Caco-2 (cell line): ENCODE data around the gene TXNDC16. TPM values are rescaled to one million over a fixed set of nuclear protein-coding genes. Genes with fewer than 3 reads are reported as not detected.
A peak's percentile ranks its signal among the peaks of the same experiment; 100 is the strongest.

Source experiments
- BruUV-seq: library from RNA; stranded (reverse); fragments of 400-500 nt; replicated peaks from 2 replicates; lab custom pipeline; 2021; lab: Mats Ljungman, UMichigan
- CTCF ChIA-PET: fragments of 300-600 bp; sonication (Branson Sonifier 250); formaldehyde crosslinking; loops from one replicate; lab custom pipeline; 2022; ENCODE audit warnings: antibody characterized with exemption; lab: Charles Lee
- POLR2A ChIA-PET: fragments of 300-600 bp; sonication (Branson Sonifier 250); formaldehyde crosslinking; loops from one replicate; lab custom pipeline; 2022; ENCODE audit warnings: antibody characterized with exemption; lab: Charles Lee
- DNase-seq, 2 experiments: peaks; one replicate each; pipeline versions ENCODE4 v3.0.0 to v3.0.0-alpha.2; 2020 to 2022
- H3K27me3 ChIP-seq: replicated peaks from 2 replicates; pipeline ENCODE4 v1.6.0; 2011; ENCODE audit warnings: low read length; ENCODE audit not compliant: control insufficient read depth, insufficient read depth
- H3K36me3 ChIP-seq: 2 replicates; pipeline ENCODE4 v1.5.1; 2011; ENCODE audit warnings: low read length; ENCODE audit not compliant: control insufficient read depth, insufficient read depth
- H3K4me1 ChIP-seq: fragments of 250-450 bp; sonication (Bioruptor Pico); 2 replicates; pipeline ENCODE4 v1.5.1; 2020; ENCODE audit warnings: mild to moderate bottlenecking
- H3K4me3 ChIP-seq: 2 replicates; pipeline ENCODE4 v1.5.1; 2011; ENCODE audit warnings: low read depth, mild to moderate bottlenecking, control low read depth, low read length
- H3K9me3 ChIP-seq: fragments of 250-450 bp; sonication (Bioruptor Pico); 2 replicates; pipeline ENCODE4 v1.5.1; 2020; ENCODE audit warnings: mild to moderate bottlenecking, moderate library complexity
- H3K27ac Mint-ChIP-seq: one replicate; pipeline ENCODE4 v1.8.0; 2022; ENCODE audit warnings: mixed read lengths; ENCODE audit not compliant: unreplicated experiment
- H3K27me3 Mint-ChIP-seq: one replicate; pipeline ENCODE4 v1.8.0; 2022; ENCODE audit warnings: mixed read lengths; ENCODE audit not compliant: insufficient read depth, unreplicated experiment
- H3K36me3 Mint-ChIP-seq: one replicate; pipeline ENCODE4 v1.8.0; 2022; ENCODE audit warnings: mild to moderate bottlenecking, mixed read lengths; ENCODE audit not compliant: insufficient read depth, unreplicated experiment
- H3K4me1 Mint-ChIP-seq: one replicate; pipeline ENCODE4 v1.8.0; 2022; ENCODE audit warnings: low read depth, mixed read lengths; ENCODE audit not compliant: unreplicated experiment
- H3K4me3 Mint-ChIP-seq: one replicate; pipeline ENCODE4 v1.8.0; 2022; ENCODE audit warnings: mild to moderate bottlenecking, moderate library complexity, mixed read lengths; ENCODE audit not compliant: unreplicated experiment
- H3K9me3 Mint-ChIP-seq: one replicate; pipeline ENCODE4 v1.8.0; 2022; ENCODE audit warnings: mixed read lengths; ENCODE audit not compliant: unreplicated experiment
- intact Hi-C: fragments of 100-400 bp; cut with micrococcal nuclease; formaldehyde crosslinking; loops from one replicate; pipeline ENCODE4 v1.10.0; 2022; ENCODE audit not compliant: unreplicated experiment
- total RNA-seq: library from RNA; stranded (reverse); gene quantifications from 2 replicates; pipeline ENCODE4 v1.2.3, GENCODE V29; 2022
- TF ChIP-seq, protein P1 (sequence below), 2 experiments: fragments of 200-600 bp in 1 of 2; IDR thresholded peaks; 1 replicate in 1 of 2; 2 replicates in 1 of 2; pipeline versions ENCODE4 v1.5.1 to v1.8.0; 2011 to 2022; ENCODE audit warnings: antibody characterized with exemption in 1 of 2, control low read depth in 1 of 2, inconsistent platforms in 1 of 2, low read depth in 1 of 2, low read length in 1 of 2, mild to moderate bottlenecking in 1 of 2, moderate library complexity in 1 of 2; ENCODE audit not compliant: insufficient read depth in 1 of 2, severe bottlenecking in 1 of 2, unreplicated experiment in 1 of 2

TXNDC16 gene
- total RNA-seq, 1 experiment from 2014 or later, result 6.6 TPM

DNA sequence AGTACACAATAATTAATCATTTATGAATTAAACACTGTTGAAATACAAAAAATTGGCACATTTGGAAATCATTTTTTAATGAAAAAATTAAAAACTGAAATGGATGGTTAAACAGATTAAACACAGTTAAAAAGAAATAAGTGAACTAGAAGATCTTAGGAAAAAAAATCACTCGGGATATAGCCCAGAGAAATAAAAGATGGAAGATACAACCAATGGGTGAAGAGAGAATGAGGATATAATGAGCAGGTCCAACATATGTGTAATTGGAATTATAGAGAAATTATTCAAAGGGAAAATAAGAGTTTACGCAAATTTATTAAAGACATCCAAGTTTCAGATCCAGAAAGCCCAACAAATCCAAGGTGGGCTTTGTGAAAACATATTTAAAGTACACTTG, 6.4 kb upstream of the TXNDC16 start:
- Mint-ChIP-seq H3K4me3 (no peak overlapping the region), H3K36me3 (no peaks in the 10 kb centered on the region), H3K27ac (no peak overlapping the region), H3K27me3 (no peaks in the 10 kb centered on the region), H3K4me1 (peaks cover 7% of the 10 kb centered on the region), H3K9me3 (no peaks in the 10 kb centered on the region)
- BruUV-seq, result no TSS peak
- Histone ChIP-seq H3K4me3 (no peak overlapping the region), H3K27me3 (no peaks in the 10 kb centered on the region), H3K4me1 (peaks cover 7% of the 10 kb centered on the region; the same call in 1 of the 2 replicates), H3K36me3 (no peaks in the 10 kb centered on the region), H3K9me3 (0 out of 2 replicates have a peak, but pooled peaks cover 4% of the 10 kb centered on the region)
- TF ChIP-seq, protein P1, sequence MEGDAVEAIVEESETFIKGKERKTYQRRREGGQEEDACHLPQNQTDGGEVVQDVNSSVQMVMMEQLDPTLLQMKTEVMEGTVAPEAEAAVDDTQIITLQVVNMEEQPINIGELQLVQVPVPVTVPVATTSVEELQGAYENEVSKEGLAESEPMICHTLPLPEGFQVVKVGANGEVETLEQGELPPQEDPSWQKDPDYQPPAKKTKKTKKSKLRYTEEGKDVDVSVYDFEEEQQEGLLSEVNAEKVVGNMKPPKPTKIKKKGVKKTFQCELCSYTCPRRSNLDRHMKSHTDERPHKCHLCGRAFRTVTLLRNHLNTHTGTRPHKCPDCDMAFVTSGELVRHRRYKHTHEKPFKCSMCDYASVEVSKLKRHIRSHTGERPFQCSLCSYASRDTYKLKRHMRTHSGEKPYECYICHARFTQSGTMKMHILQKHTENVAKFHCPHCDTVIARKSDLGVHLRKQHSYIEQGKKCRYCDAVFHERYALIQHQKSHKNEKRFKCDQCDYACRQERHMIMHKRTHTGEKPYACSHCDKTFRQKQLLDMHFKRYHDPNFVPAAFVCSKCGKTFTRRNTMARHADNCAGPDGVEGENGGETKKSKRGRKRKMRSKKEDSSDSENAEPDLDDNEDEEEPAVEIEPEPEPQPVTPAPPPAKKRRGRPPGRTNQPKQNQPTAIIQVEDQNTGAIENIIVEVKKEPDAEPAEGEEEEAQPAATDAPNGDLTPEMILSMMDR (IDR thresholded peaks at IDR 0.05; ENCODE audit: insufficient read depth in 1 of 2, low read depth in 1 of 2, low read length in 1 of 2, severe bottlenecking in 1 of 2, unreplicated experiment in 1 of 2), result no peak
- no peak for DNase-seq
- intact Hi-C loops, result loop anchor here (10.0 kb wide), 2 partner anchors 106 to 136 kb away; partner anchors contain the start of gene ERO1A
- ChIA-PET POLR2A (no interaction called here), CTCF (no interaction called here)

DNA sequence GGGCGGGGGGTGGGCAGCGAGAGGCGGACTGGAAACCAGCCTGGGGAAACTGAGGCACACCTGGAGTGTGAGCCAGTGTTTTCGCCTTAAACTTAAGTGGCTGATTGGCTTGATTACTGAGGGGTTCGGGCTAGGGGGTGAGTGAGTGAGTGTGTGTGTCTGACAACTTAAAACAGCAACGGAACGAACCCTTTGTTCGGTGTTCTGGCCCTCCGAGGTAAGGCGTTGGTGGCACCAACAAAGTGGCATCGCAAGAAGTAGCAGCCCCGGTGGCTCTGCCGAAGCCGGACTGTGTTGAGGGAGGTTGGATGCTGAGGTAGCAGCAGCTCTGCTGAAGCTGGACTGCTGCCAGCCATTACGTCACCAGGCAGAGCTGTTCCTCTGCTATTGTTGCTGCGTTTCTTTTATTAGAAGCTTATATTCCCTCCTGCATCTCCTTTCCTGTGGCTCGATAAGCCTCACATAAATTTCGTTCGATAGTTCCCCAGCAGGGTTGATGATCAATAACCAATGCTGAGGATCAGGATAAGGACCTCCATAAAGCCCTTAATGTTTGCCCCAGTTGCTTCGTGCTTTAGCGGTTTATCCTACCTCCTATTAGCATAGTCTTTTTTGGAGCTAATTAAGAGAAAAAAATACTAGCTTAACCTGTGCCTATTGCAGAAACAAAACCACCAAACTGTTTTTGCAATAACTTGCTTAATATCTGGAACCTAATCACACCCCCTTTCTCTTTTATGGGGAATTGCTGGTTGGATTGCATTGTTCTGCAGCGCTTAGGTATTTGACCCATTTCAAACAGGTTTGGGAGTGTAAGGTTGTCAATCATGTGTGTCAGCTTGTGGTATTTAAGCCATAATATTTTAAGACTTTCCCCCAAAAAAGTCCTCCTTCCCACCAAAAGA, 1.6 kb upstream of the TXNDC16 start:
- peak overlapping the region; percentile 92 for H3K4me3 Mint-ChIP-seq
- ChIA-PET POLR2A (interaction anchor here (0.5 kb wide), 1 partner anchor 201 kb away, joined by 3 read pairs; no protein-coding TSS in a partner anchor), CTCF (interaction anchor here (0.6 kb wide), 1 partner anchor 509 kb away, joined by 7 read pairs; no protein-coding TSS in a partner anchor)
- H3K36me3 Mint-ChIP-seq, result peaks cover 15% of the 10 kb centered on the region
- Histone ChIP-seq H3K4me3 (peak overlapping the region; percentile 74), H3K9me3 (0 out of 2 replicates have a peak, but pooled peaks cover 4% of the 10 kb centered on the region), H3K36me3 (no peaks in the 10 kb centered on the region), H3K27me3 (no peaks in the 10 kb centered on the region), H3K4me1 (peaks cover 7% of the 10 kb centered on the region; the same call in 1 of the 2 replicates)
- TF ChIP-seq, protein P1 (IDR thresholded peaks at IDR 0.05; ENCODE audit: insufficient read depth in 1 of 2, low read depth in 1 of 2, low read length in 1 of 2, severe bottlenecking in 1 of 2, unreplicated experiment in 1 of 2), result no peak
- H3K27me3 Mint-ChIP-seq, result no peaks in the 10 kb centered on the region
- H3K9me3 Mint-ChIP-seq, result no peaks in the 10 kb centered on the region
- intact Hi-C loops, result loop anchor here (10.0 kb wide), 2 partner anchors 111 to 141 kb away; partner anchors contain the start of gene ERO1A
- H3K4me1 Mint-ChIP-seq, result peaks cover 16% of the 10 kb centered on the region
- peak; percentile 50 to 55 for DNase-seq
- TSS peak; percentile 39 for BruUV-seq
- H3K27ac Mint-ChIP-seq, result peak overlapping the region; percentile 83

DNA sequence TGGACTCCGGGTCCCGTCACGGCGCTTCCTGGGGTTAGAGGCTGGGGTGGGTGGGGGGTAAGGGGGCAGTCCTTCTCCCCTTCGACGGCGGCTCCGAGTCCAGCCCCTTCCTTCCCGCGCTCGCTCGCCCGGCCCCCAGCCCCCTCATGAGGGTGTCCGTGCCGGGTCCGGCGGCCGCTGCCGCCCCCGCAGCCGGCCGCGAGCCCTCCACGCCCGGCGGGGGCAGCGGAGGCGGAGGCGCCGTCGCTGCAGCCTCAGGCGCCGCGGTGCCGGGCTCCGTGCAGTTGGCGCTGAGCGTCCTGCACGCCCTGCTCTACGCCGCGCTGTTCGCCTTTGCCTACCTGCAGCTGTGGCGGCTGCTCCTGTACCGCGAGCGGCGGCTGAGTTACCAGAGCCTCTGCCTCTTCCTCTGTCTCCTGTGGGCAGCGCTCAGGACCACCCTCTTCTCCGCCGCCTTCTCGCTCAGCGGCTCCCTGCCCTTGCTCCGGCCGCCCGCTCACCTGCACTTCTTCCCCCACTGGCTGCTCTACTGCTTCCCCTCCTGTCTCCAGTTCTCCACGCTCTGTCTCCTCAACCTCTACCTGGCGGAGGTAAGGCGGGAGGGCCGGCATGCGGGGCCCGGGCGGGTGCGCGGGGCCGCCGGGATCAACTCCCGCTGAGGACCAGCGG, 831 bp upstream of the TXNDC16 start:
- peak overlapping the region; percentile 92 for H3K4me3 Mint-ChIP-seq
- peaks cover 7% of the 10 kb centered on the region; the same call in 1 of the 2 replicates for H3K4me1 ChIP-seq
- no peaks in the 10 kb centered on the region for H3K27me3 Mint-ChIP-seq
- TF ChIP-seq, protein P1 (IDR thresholded peaks at IDR 0.05; ENCODE audit: insufficient read depth in 1 of 2, low read depth in 1 of 2, low read length in 1 of 2, severe bottlenecking in 1 of 2, unreplicated experiment in 1 of 2), result no peak
- intact Hi-C loops, result loop anchor here (10.0 kb wide), 2 partner anchors 112 to 142 kb away; partner anchors contain the start of gene ERO1A
- no TSS peak for BruUV-seq
- no peaks in the 10 kb centered on the region for H3K27me3 ChIP-seq
- peak in 1 of 2 experiments; percentile 52 for DNase-seq
- H3K4me3 ChIP-seq, result peak overlapping the region; percentile 74
- H3K9me3 Mint-ChIP-seq, result no peaks in the 10 kb centered on the region
- POLR2A ChIA-PET, result interaction anchor here (0.6 to 1.3 kb wide), 8 partner anchors 11 to 972 kb away, joined by 3 to 10 read pairs (median 5); partner anchors contain the start of gene STYX
- CTCF ChIA-PET, result interaction anchor here (0.6 kb wide), 1 partner anchor 23 kb away, joined by 4 read pairs; no protein-coding TSS in a partner anchor
- peak overlapping the region; percentile 83 for H3K27ac Mint-ChIP-seq
- H3K9me3 ChIP-seq, result no peaks in the 10 kb centered on the region
- no peaks in the 10 kb centered on the region for H3K36me3 ChIP-seq
- peaks cover 16% of the 10 kb centered on the region for H3K4me1 Mint-ChIP-seq
- H3K36me3 Mint-ChIP-seq, result peaks cover 15% of the 10 kb centered on the region
